HUDEP-2 (cell line): ENCODE data around the gene GPBAR1.
A peak's percentile ranks its signal among the peaks of the same experiment; 100 is the strongest.
"Not testable (repeated sequence)": the region's sequence is repeated elsewhere in the genome, so short reads cannot be mapped to it uniquely, and the experiment has no call there.

ENCODE experiments used
- DNase-seq, 76 experiments: peaks; one replicate each; lab custom pipeline; 2025; ENCODE audit not compliant: unreplicated experiment in 76 of 76; lab: John Stamatoyannopoulos, UW

The GPBAR1 gene

GRCh38 chr2:218301176-218301819 lies 40.5 kb downstream of the GPBAR1 start:
- peak in 73 of 76 experiments; percentile 26 to 92 (median 77) for DNase-seq

GRCh38 chr2:218305383-218305782 lies 44.6 kb downstream of the GPBAR1 start:
- DNase-seq: no peak

GRCh38 chr2:218306184-218306920 lies 45.5 kb downstream of the GPBAR1 start:
- DNase-seq: no peak

DNA sequence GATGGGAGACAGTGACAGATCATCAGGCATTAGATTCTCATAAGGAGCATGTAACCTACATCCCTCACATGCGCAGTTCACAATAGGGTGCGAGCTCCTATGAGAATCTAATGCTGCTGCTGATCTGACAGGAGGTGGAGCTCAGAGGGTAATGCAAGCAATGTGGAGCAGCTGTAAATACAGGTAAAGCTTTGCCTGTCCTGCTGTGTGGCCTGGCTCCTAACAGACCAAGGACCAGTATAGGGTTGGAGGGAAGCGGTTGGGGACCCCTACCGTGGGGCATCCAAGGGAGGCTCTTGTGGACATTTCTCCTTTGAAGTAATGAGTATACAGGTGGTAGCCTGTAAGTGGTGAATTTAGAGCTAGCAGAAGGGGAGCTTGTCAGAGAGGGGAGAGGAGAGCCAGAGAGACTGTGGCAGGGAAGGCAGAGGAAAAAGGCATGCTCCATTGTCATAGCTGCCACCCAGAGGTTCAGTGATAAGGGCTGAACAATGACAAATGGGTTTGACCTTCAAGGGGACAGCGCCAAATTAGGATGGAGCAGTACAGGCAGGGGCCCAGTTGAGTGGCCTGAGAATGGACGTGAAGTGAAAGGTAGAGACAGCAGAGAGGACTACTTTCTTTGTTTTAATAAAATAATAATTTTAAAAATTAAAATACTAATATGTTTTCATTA lies 46.7 kb downstream of the GPBAR1 start:
- peak in 2 of 76 experiments; percentile 12 to 24 for DNase-seq

GRCh38 chr2:218310853-218311540 lies 50.2 kb downstream of the GPBAR1 start:
- DNase-seq: no peak

GRCh38 chr2:218311541-218312266 lies 50.9 kb downstream of the GPBAR1 start:
- not testable (repeated sequence) for DNase-seq

GRCh38 chr2:218312267-218312756 lies 51.5 kb downstream of the GPBAR1 start:
- DNase-seq: no peak

DNA sequence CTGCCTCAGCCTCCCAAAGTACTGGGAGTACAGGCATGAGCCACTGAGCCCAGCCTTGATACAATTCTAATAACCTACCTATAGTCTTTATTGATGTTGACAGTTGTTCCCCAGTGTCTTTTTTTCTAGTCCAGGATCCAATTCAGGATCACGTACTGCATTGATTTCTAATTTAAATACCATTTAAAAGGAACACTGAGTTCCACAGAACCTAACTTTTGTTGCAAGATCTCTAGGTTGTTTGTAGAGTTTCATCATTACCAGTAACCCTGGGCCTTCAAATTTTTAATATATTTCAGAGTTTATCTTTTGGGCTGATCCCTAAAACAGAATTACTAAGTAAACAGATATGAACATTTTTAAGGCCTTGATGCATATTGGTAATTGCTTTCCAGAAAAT lies 52.5 kb downstream of the GPBAR1 start:
- no peak for DNase-seq
